SJSA1 (cell line): ENCODE results near the gene LASP1. TPM values are rescaled to one million over a fixed set of nuclear protein-coding genes. Genes with fewer than 3 reads are reported as not detected.

ENCODE experiments used
- DNase-seq, 2 experiments: peaks; one replicate each; pipeline ENCODE4 v3.0.0-alpha.2; 2015 to 2020; ENCODE audit warnings: low spot score in 2 of 2, low read depth in 1 of 2
- H3K27ac ChIP-seq: fragments of 250-450 bp; sonication (Bioruptor Pico); 2 replicates; pipeline ENCODE4 v1.5.1; 2020; ENCODE audit warnings: mild to moderate bottlenecking, moderate library complexity
- H3K27me3 ChIP-seq: fragments of 250-450 bp; sonication (Bioruptor Pico); replicated peaks from 2 replicates; pipeline ENCODE4 v1.5.1; 2020; ENCODE audit warnings: mild to moderate bottlenecking, moderate library complexity
- H3K36me3 ChIP-seq: fragments of 250-450 bp; sonication (Bioruptor Pico); 2 replicates; pipeline ENCODE4 v1.5.1; 2020; ENCODE audit warnings: mild to moderate bottlenecking
- H3K4me1 ChIP-seq: fragments of 250-450 bp; sonication (Bioruptor Pico); replicated peaks from 2 replicates; pipeline ENCODE4 v1.6.1; 2021; ENCODE audit warnings: mild to moderate bottlenecking
- H3K4me3 ChIP-seq: fragments of 250-450 bp; sonication (Bioruptor Pico); 2 replicates; pipeline ENCODE4 v1.5.1; 2020; ENCODE audit warnings: mild to moderate bottlenecking
- H3K9me3 ChIP-seq: fragments of 250-450 bp; sonication (Bioruptor Pico); replicated peaks from 2 replicates; pipeline ENCODE4 v1.5.1; 2020; ENCODE audit warnings: mild to moderate bottlenecking
- total RNA-seq: library from RNA; depleted of rRNA; stranded (reverse); fragments of >200 nt; shearing (Covaris generic); gene quantifications from 2 replicates; pipeline ENCODE4 v1.2.3, GENCODE V29; 2014

The LASP1 gene
- total RNA-seq, 1 experiment from 2014 or later: 174 TPM

DNA sequence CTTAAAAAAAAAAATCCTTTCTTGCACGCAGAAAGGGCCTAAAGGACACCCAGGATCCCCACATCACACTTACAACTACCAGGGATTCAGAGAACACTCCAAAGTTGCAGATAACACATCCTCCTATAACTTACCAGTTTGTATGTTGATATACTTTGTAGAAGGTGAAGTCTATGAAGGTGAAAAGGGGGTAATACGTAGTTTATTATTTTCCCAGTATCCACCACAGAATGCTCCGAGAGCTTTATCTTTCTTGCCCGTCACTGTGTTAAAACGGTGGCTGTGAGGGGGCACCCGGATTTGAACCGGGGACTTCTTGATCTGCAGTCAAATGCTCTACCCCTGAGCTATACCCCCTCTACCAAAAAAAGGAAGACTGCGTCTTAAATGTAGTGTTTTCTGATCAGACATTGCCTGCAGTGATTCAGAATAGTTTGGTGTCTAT lies 8.4 kb upstream of the LASP1 start:
- Histone ChIP-seq H3K36me3 (no peaks in the 10 kb centered on the region), H3K27me3 (no peaks in the 10 kb centered on the region), H3K4me1 (peaks cover 12% of the 10 kb centered on the region), H3K9me3 (0 out of 2 replicates have a peak, but pooled peaks cover 2% of the 10 kb centered on the region), H3K27ac (no peak overlapping the region), H3K4me3 (no peak overlapping the region)
- DNase-seq: peak in 1 of 2 experiments; percentile 44

DNA sequence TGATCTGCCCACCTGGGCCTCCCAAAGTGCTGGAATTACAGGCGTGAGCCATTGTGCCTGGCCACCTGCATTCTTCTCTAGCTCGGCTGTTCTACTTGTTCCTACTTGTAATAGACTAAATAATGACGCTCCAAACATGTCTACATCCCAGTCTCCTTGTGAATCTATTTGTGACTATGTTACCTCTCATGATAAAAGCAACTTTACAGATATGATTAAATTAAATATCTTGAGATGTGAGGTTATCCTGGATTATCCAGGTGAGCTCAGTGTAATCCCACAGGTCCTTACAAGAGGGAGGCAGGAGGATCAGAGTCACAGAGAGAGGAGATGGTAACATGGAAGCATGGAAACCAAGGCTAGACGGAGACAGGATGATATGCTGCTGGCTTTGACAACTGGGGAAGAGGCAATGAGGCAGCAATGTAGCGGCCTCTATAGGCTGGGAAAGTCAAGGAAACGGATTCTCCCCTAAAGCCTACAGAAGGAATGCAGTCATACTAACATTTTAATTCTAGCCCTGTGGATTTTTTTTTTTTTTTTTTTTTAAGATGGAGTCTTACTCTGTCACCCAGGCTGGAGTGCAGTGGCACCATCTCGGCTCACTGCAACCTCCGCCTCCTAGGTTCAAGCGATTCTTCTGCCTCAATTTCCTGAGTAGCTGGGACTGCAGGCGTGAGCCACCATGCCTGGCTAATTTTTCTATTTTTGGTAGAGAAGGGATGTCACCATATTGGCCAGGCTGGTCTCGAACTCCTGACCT lies 5.0 kb upstream of the LASP1 start:
- Histone ChIP-seq H3K27ac (no peak overlapping the region), H3K27me3 (no peaks in the 10 kb centered on the region), H3K4me3 (no peak overlapping the region), H3K9me3 (0 out of 2 replicates have a peak, but pooled peaks cover 2% of the 10 kb centered on the region), H3K36me3 (no peaks in the 10 kb centered on the region), H3K4me1 (peaks cover 25% of the 10 kb centered on the region)
- no peak for DNase-seq

DNA sequence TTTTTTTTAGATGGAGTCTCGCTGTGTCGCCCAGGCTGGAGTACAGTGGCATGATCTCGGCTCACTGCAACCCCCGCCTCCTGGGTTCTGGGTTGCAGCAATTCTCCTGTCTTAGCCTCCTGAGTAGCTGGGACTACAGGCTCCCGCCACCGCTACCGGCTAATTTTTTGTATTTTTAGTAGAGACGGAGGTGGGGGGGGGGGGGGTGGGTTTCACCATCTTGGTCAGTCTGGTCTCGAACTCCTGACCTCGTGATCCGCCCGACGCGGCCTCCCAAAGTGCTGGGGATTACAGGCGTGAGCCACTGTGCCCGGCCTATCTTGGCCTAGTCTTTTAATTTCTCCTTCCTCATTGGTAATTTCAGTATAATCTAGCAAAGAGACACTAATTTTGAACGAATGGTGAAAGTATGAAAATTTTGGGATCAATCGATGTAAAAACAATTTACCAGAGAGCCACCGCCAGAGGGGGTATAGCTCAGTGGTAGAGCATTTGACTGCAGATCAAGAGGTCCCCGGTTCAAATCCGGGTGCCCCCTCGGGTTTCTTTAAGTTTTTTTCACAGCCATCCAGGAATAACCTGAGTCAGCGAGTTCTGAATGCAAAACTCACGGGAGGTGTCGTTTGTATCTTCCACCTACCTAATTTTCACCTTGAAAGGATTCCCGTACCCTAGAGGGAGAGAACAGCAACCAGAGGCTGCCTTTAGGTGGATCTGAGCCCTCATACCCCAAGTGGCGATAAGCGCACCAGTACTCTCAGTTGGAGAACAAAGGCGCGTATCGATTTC lies 2.5 kb upstream of the LASP1 start:
- Histone ChIP-seq H3K4me3 (peak overlapping the region; percentile 92), H3K27me3 (no peaks in the 10 kb centered on the region), H3K4me1 (peaks cover 42% of the 10 kb centered on the region), H3K27ac (peak overlapping the region; percentile 38), H3K9me3 (peaks cover 6% of the 10 kb centered on the region; the same call in 1 of the 2 replicates), H3K36me3 (peaks cover 18% of the 10 kb centered on the region)
- DNase-seq: peak; percentile 75 to 84

DNA sequence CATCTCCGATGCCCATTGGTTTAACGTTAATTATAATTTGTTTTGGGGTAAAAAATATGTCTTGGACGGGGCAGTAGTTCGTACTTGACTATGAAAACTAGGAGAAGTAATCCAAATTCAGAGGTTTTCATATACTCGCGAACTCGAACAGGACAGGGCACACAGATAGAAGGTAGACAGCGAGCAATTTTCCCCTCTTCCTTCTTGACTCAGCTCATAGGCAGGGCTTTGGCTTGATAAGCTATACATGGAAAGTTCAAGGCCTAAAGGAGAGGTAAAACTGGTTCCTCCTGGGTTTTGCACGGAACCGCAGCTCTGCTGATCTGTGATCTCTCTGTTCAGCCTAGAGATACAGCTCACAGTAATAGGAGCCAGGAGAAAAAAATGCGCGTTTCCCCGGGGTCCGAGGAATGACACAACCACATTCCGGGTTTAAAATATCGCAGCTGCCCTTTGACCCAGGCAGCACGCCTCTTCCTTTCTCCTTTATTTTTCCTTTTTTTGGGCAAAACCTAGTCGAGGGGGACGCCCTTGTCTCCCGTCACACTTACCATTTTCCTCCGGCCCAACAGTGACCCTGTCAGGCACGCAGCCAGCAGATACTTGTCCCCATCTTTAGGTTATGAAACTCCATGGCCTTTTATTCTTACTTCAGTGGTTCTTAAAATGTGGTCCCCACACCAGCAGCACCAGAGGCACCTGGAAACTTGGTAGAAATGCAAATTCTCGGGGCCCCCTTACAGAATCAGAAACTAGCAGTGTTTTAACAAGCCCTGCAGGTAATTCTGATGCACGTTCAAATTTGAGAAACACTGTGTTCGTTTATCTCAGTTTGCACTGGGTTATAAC lies 1.7 kb upstream of the LASP1 start:
- peaks cover 26% of the 10 kb centered on the region for H3K36me3 ChIP-seq
- DNase-seq: peak; percentile 61 to 67
- H3K27ac ChIP-seq: peak overlapping the region; percentile 38
- H3K4me3 ChIP-seq: peak overlapping the region; percentile 92
- peaks cover 4% of the 10 kb centered on the region; the same call in 1 of the 2 replicates for H3K9me3 ChIP-seq
- peaks cover 47% of the 10 kb centered on the region for H3K4me1 ChIP-seq
- no peaks in the 10 kb centered on the region for H3K27me3 ChIP-seq

DNA sequence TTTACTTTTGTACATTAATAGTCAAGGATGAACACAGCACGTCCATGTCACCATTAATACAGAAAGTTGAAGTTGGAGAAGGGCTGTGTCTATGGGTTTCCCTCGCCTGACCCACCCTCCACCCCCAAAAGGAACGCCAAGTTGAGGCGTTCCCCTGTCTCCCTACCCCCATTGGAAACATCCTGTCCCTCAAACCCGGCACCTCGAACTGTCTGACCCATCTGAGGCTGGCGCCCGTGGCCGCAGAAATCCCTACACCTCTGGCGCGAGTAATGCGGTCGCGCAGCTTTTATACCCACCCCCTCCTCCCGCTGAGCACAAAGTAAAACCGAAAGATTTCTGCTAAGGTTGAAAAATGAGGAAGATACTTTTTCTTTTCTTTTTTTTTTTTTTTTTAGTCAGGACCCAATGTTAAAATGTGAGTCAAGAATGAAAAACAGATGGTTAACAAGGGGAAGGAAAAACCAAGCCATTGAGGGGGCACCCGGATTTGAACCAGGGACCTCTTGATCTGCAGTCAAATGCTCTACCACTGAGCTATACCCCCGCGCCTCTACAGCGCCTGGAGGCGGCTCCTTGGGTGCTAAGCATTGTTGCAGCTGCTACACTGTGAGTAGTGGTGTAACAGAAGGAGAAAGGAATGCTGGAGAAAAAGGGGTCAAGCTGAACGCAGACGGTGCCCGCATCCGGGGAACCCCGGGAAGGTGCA lies 887 bp upstream of the LASP1 start:
- H3K4me3 ChIP-seq: peak overlapping the region; percentile 92
- peak; percentile 90 to 97 for DNase-seq
- H3K4me1 ChIP-seq: peaks cover 47% of the 10 kb centered on the region
- no peaks in the 10 kb centered on the region for H3K27me3 ChIP-seq
- H3K9me3 ChIP-seq: peaks cover 4% of the 10 kb centered on the region; the same call in 1 of the 2 replicates
- H3K36me3 ChIP-seq: peaks cover 34% of the 10 kb centered on the region
- H3K27ac ChIP-seq: peak overlapping the region; percentile 41

DNA sequence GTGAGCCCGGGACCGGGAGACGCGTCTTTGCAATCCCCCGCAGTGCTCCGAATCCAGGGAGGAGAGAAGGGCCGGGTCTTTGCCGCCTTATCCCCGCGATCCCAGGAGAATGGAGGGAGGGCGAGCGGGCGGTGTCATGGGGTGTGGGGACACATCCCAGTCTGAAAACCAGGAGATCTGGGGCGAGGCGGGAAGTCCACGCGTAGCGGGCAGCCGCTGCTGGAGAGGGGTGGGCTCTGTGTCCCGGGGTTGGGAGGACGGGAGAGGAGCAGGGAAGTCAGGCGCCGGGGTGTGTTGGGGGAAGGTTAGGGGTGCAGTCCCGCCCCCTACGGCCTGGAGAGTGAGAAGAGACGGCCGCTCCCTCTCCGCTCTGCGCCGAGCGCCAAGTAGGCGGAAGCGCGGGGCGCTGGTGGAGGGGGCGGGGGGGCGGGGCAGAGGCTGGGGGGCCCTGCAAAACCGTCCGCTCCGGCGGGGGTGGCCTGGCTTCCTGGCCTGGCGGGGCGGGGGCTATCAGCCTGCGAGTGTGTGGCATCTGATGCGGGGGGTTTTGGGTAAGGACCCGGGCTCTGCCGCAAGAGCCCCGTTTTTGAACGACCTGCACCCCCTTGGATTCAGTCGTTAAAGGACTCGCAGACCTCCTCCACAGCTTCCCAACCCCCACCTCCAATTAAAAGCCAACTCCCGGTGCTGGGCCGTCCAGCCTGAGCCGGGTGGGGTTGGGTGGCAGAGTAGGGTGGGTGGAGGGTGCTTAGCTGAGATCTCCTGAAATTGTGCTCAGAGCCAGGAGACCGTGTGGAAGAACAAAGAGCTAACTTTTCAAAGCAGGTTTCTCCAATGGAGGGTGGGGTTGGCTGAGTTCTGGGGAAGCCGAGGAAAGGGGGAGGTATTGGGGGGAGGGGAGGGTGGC lies 654 bp downstream of the LASP1 start:
- Histone ChIP-seq H3K4me3 (peak overlapping the region; percentile 92), H3K4me1 (peaks cover 61% of the 10 kb centered on the region), H3K27ac (peak overlapping the region; percentile 53), H3K9me3 (peaks cover 4% of the 10 kb centered on the region; the same call in 1 of the 2 replicates), H3K27me3 (no peaks in the 10 kb centered on the region), H3K36me3 (peaks cover 49% of the 10 kb centered on the region)
- peak; percentile 24 to 69 for DNase-seq

DNA sequence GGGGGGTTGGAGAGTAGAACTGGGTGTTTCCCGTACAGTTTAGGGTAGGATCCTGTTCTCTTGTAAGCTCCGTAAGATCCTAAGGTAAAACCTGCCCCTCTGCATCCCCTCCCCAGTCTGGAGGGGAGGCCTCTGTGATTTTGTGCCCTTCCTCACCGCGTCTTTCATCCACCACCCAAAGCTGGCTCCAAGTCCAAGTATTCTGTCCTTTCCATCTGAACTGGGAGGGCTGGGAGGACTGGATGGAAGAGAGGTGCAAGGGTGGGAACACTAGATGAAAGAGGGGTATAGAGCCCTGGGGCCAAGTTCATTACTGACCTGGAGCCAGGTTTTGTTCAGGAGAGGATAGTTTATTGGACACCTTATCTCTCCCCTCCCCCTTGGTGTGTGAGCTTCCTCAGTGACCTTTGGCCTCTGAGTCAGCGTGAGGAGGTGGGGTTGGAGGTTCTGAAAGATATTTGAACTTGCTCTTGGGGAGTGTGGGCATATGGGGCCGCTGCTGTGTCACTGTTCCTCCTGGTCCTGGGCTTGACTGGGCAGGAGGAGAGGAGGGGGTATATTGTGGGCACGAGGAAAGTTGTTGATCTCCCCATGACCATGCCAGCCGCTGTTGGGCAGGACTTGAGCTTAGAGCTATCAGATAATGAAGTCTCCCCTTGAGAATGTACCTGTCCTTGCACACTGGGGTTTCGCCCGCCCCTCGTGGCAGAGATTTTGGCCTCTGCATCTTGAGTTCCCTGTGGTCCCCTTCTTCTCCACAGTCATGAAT lies 1.6 kb downstream of the LASP1 start:
- peak; percentile 73 to 76 for DNase-seq
- Histone ChIP-seq H3K27me3 (no peaks in the 10 kb centered on the region), H3K4me3 (peak overlapping the region; percentile 92), H3K27ac (peak overlapping the region; percentile 37; the same call in 1 of the 2 replicates), H3K36me3 (peaks cover 50% of the 10 kb centered on the region), H3K4me1 (peaks cover 68% of the 10 kb centered on the region), H3K9me3 (peaks cover 4% of the 10 kb centered on the region; the same call in 1 of the 2 replicates)

DNA sequence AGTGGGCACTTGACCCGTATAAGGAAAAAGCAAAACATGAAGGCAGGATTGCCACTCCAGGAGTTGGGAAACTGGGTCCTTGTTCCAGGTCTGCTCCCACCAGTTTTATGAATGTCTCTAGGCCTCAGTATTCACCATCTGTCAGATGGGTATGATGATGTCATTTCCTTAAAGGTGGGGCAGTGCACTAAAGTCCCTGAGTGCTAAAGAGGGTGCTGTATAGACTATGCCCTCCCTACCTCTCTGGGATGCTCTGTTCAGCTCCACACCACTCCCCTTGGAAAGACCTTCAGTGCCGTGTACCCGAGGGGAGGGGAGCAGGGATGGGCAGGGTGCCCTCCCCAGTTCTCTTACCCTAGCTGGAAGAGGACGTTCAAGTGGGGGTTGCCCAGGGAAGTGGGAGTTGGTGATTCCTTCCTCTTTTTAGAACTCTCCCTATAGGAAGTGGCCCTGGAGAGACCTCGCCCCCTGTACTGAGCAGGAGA lies 2.2 kb downstream of the LASP1 start:
- H3K27me3 ChIP-seq: no peaks in the 10 kb centered on the region
- H3K27ac ChIP-seq: no peak overlapping the region
- H3K4me3 ChIP-seq: peak overlapping the region; percentile 92
- H3K4me1 ChIP-seq: peaks cover 75% of the 10 kb centered on the region
- H3K9me3 ChIP-seq: peaks cover 4% of the 10 kb centered on the region; the same call in 1 of the 2 replicates
- H3K36me3 ChIP-seq: peaks cover 56% of the 10 kb centered on the region
- DNase-seq: no peak

DNA sequence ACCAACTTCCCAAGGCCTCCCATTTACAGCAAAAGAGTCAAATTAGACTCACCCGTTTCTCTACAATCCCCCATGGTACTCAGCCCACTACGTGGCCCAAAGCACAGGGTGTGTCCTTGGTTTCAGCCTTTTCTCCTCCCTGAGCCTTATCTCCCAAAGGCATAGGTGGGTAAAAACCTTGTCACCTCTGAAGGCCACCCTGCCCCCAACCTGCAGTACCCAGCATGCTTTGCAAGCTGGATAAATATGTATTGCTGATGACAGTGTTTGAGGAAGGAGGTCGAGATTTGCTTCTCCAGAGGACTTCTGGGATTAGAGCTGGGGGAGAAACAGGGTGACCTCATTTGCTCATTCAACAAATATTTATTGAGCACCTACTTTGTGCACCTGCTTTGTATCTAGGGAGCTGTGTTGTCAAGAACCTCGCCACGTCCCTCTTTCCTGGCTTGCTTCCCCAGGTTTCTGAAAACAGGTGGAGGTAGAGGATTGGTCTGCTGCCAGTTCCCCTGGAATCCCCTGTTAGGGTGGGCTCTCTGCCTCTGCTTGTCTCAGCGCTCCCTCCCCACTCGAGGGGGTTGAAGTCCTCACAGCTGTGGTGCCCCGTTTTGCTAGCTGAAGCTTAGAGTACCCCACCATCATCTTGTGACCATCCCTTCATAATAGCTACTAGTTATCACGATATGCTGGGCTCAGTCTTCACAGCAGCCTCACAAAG lies 3.0 kb downstream of the LASP1 start:
- DNase-seq: no peak
- Histone ChIP-seq H3K27me3 (no peaks in the 10 kb centered on the region), H3K4me1 (peaks cover 79% of the 10 kb centered on the region), H3K9me3 (peaks cover 4% of the 10 kb centered on the region; the same call in 1 of the 2 replicates), H3K27ac (no peak overlapping the region), H3K36me3 (peaks cover 62% of the 10 kb centered on the region), H3K4me3 (no peak overlapping the region)

DNA sequence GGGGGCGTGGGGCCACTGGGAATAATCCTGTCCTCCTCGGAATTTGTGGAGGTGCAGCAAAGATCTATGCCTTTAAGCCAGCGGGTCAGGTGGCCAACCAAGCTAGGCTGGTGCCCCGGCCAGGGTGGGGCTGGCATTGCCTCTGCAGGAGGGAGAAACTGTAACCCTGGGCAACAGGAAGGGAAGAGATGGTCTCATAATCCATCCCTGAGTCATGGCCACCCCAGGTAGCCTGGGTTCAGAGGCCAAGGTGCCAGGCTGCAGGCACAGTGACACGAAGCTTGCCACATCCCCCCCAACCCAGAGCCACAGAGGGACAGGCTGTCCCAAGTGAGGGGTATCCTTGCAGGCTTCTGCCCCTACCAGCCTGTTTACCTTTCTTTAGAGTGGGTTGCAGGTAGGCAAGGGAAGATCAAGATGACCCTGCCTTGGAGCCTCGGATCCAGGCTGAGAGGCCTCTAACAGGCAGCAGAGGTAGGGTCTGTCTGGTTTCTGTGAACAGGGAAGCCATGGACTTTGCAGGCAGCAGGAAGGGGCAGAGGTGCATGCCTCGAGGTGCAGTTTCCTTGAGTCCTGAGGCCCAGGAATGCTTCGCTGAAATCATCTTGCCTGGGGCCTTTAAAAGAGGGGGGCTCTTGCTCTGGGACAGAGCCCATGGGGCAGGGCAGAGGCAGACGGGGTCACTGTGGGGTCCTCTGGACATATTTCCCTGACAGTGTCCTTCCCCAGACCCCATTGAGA lies 4.0 kb downstream of the LASP1 start:
- Histone ChIP-seq H3K9me3 (peaks cover 4% of the 10 kb centered on the region; the same call in 1 of the 2 replicates), H3K4me3 (no peak overlapping the region), H3K4me1 (peaks cover 70% of the 10 kb centered on the region), H3K36me3 (peaks cover 72% of the 10 kb centered on the region), H3K27ac (no peak overlapping the region), H3K27me3 (no peaks in the 10 kb centered on the region)
- no peak for DNase-seq
